Nucleus accumbens (tissue), 56 donors: ENCODE measurements around the gene OCA2.
"Not testable (repeated sequence)": the region's sequence is repeated elsewhere in the genome, so short reads cannot be mapped to it uniquely, and the experiment has no call there.

Source experiments
- DNase-seq, 56 donors: peaks; one replicate each; lab custom pipeline; 2025; lab: John Stamatoyannopoulos, UW

The OCA2 gene

DNA sequence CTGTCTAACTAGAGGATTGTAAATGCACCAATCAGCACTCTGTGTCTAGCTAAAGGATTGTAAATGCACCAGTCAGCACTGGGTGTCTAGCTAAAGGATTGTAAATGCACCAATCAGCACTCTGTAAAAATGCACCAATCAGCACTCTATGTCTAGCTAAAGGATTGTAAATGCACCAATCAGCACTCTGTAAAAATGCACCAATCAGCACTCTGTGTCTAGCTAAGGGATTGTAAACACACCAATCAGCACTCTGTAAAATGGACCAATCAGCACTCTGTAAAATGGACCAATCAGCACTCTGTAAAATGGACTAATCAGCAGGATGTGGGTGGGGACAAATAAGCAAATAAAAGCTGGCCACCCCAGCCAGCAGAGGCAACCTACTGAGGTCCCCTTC lies 331.7 kb downstream of the OCA2 start:
- not testable (repeated sequence) for DNase-seq

DNA sequence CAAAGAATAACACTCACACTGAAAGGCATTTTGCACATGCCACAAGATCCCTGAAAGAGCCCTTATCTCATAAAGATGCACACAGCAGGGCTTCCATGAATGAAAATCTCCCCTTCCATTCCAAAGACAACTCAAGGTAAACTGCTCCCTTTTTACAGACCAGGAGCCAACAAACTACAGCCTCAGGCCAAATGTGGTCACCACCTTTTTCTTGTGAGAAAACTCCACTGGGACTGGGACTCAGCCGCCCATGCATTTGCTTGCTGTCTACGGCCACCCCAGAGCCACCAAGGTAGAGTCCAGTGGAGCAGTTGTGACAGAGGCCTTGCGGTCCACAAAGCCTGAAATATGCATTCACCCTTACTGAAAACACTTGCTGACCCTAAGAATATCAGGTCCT lies 334.8 kb downstream of the OCA2 start:
- no peak for DNase-seq

- no peak for DNase-seq
Measured at GRCh38 chr15:27763514-27763913, 335.6 kb downstream of the OCA2 start.

DNA sequence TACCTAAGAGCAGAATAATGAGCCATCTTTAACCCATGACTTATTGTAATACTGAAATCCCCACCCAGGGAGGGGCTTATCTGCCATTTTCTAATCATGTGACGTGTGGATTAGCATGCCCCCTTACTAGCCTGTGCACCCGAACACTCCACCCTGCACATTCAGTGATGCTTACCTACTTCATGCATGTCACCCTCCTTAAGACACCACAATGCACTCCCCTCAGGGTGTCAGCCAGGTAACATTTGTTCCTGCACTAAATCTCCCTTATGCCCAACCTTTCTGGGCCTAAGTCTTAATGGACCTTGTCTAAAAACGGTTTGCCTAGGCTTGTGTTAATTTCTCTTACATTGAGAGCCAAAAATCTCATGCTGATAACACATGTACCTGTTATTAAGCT lies 336.6 kb downstream of the OCA2 start:
- DNase-seq, result no peak

GRCh38 chr15:27757052-27757451 lies 342.1 kb downstream of the OCA2 start:
- no peak for DNase-seq

- DNase-seq, result no peak
Measured at GRCh38 chr15:27752691-27753090, 346.4 kb downstream of the OCA2 start.

DNA sequence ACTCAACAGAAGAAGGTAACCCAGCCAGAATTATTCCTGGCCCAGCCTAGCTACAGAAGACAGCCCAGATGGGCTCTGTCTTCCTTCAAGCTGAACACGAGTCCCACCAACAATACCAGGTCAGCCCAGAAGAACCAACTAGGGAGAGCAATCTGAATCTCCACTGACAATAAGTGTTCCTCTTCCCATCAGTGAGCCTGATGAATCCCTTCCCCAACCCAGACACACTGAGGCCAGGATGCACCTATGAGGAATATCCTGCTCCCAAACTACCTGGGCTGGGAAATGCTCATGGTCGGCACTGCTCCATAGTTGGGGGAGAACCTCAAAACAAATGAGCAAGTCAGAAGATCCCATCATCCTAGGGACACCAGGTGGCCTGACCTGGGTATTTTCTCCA lies 351.1 kb downstream of the OCA2 start:
- no peak for DNase-seq

DNA sequence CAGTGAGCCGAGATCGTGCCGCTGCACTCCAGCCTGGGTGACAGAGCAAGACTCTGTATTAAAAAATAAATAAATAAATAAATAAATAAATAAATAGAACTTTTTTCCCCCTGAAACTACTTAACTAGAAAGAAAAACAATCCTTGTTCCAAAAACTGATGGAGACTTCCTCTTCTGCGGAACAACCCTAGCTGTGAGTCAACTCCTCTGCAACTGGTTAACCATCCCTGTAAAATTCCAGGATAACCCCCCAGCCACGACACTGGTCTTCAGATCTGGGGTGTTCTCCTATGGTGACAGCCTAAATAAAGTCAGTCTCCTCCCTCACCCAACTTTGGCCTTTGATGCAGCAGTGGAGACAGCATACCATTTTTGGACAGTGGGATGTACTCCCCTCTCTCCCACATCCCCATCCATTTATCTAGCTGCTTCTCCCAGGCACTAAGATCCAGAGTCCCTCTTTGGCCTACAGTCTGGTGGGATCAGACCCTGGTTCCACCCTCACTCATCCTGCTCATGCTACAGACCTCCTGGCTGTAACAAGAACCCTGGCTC lies 352.6 kb downstream of the OCA2 start:
- DNase-seq, result no peak

GRCh38 chr15:27744641-27745040 lies 354.5 kb downstream of the OCA2 start:
- no peak for DNase-seq

GRCh38 chr15:27743638-27744037 lies 355.5 kb downstream of the OCA2 start:
- DNase-seq, result no peak

- peak in 44 of 56 donors; percentile 2 to 72 (median 37) for DNase-seq
Measured at GRCh38 chr15:27742751-27743477, 356.2 kb downstream of the OCA2 start.

DNA sequence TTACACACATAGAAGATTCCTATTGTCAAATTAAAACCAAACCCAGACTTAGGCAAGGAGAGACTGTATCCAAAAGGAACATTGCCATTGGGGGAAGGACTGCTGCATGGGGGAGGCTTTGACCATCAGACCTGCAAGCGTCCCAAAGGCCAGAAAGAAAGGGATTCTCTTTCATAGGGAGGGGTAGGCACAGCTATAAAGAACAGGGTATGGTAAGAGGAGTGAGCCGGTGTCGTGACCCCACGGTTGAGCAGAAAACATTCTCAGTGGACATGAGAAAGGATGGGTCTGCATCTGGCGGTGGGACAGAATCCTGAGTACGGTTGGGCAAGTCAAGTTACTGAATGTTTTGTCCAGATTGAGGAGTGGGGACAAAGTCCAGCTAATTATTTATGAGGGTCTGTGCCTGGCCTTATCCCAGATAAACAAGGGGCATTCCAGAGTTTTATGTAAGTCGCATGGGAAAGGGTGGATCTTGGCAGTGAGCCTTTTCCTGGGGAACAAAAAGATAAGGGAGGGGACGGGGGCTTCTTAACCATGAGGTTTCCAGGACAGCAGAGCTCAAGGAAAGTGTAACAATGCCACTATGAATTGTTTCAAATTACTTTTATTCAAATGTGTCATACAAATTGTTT lies 357.8 kb downstream of the OCA2 start:
- no peak for DNase-seq

DNA sequence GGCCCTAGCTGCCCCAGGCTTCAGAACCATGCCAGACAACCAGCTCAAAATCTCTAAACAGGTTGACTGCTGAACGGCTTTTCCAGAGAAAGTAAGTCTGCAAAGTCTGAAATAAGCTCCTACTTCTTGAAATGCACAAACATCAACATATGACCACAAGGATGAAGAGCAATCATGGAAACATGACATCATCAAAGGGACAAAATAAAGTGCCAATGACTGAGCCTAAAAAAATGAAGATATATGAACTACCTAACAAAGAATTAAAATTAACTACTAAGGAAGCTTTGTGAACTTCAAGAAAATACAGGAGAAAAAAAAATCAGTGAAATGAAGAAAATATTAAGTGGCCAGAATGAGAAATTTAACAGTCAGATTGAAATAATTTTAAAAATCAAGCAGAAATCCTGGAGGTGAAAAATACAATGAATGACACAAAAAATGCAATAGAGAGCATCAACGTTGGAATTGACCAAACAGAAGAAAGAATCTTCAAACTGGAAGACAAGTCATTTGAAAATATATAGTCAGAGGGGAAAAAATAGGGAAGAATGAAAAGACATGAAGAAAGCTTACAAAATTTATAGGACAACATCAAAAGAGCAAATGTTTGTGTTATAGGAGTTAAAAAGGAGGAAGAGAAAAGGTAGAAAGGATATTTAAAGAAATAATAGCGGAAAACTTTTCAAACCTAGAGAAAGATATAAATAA lies 364.2 kb downstream of the OCA2 start:
- no peak for DNase-seq

GRCh38 chr15:27731776-27732175 lies 367.3 kb downstream of the OCA2 start:
- no peak for DNase-seq

- no peak for DNase-seq
Measured at GRCh38 chr15:27730868-27731267, 368.2 kb downstream of the OCA2 start.

DNA sequence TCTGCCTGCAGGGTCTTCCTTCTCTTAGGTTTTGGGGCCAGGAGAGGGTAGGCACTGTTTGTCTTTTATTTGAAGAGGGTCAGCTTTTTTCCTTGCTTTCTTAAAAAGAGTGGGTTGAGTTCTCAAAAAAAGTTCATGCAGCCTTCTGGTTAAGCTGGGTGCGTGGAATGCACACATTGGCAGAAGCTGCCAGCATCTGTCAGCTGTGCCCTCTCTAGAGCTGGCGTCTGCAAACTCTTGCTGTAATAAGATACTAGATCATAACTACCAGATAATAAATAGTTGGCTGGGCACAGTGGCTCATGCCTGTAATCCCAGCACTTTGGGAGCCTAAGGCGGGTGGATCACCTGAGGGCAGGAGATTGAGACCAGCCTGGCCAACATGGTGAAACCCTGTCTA lies 373.4 kb downstream of the OCA2 start:
- no peak for DNase-seq

- no peak for DNase-seq
Measured at GRCh38 chr15:27723821-27724220, 375.3 kb downstream of the OCA2 start.

DNA sequence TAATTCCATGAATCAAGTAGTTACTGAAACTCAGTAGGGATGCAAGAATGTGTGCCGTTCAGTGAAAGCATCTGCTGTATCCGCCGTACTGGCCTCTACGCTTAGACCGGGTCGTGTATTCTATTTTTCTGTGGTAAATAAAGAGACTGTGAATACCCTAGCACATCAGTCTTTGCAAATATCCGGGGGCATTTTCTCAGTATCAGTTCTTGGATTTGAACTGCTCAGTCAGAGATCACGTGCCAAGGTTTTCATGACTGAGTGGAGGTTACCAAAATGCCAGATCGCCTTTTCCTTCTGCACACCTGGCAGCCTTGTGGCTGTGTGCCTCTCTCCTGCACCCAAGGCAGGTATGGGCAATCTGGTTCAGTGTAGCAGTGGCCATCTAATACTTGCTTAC lies 377.0 kb downstream of the OCA2 start:
- no peak for DNase-seq

GRCh38 chr15:27714675-27715074 lies 384.4 kb downstream of the OCA2 start:
- DNase-seq, result no peak

- DNase-seq, result not testable (repeated sequence)
Measured at GRCh38 chr15:27713850-27714249, 385.3 kb downstream of the OCA2 start.

DNA sequence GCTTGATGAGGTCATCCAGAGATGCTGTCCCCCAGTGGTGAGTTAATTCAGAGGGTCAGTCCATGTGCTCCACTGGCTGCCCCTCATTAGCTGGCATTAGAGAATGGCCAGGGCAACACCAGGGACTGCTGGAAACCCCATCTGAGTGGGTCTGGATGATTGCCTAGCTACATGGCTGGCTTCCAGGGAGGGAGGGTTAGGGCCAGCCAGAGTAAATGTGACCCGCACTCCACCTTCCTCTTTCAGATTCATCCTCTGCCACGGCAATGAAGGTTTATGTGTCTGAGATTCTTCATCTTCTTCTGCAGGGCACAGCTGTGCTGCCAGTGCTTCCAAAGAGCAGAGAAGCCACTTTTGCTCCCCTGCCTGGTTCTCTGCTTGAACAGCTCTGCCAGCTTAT lies 391.9 kb downstream of the OCA2 start:
- DNase-seq, result no peak

- DNase-seq, result no peak
Measured at GRCh38 chr15:27706300-27706699, 392.8 kb downstream of the OCA2 start.
